Urothelium cell line (cell line): ENCODE results near the gene ARL6IP6.

Source experiments
- DNase-seq: peaks from one replicate; pipeline ENCODE4 v3.0.0; 2011; ENCODE audit warnings: low spot score, mixed read lengths
- FAIRE-seq: peaks from 2 replicates; lab custom pipeline; 2011; peaks lifted over from hg19 to GRCh38; lab: Jason Lieb, UNC

ARL6IP6 gene

DNA sequence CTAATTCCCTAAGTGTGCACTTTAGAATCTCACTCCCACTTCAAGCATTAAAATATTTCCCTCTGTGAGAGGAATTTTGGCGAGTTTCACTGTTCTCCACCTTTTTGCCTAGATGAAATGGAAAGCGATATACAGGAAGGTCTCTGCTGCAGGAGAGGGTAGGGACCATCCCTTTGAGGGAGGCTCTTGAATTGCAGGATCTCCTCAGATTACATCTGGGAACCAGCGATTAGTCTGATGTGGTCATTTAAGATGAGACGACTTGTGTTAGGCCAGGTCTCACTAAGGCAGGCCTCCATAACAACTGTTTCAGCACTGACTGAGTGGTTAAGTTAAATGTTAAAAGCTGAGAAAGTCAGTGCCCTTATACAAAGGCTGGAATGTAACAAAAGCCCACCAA, 74.6 kb downstream of the ARL6IP6 start:
- no peak for FAIRE-seq
- DNase-seq = no peak

DNA sequence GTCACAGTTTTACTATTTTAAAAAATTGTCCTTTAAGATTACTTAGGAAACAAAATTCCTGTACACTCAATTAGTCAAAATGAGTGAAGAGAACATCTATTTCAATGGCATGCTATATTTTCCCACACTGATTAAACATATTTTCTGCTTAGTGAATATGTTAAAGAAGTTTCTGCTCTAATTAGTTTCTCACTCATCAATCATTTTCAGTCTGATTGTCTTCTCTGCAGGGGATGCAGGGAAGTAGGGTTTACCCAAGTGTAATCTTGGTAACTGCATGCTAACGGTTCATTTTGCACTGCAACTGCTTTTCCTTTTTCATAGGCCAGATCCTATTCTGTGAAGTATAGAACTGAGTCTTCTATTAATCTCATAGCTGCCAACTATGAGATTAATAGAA, 78.5 kb downstream of the ARL6IP6 start:
- DNase-seq = no peak
- no peak for FAIRE-seq

DNA sequence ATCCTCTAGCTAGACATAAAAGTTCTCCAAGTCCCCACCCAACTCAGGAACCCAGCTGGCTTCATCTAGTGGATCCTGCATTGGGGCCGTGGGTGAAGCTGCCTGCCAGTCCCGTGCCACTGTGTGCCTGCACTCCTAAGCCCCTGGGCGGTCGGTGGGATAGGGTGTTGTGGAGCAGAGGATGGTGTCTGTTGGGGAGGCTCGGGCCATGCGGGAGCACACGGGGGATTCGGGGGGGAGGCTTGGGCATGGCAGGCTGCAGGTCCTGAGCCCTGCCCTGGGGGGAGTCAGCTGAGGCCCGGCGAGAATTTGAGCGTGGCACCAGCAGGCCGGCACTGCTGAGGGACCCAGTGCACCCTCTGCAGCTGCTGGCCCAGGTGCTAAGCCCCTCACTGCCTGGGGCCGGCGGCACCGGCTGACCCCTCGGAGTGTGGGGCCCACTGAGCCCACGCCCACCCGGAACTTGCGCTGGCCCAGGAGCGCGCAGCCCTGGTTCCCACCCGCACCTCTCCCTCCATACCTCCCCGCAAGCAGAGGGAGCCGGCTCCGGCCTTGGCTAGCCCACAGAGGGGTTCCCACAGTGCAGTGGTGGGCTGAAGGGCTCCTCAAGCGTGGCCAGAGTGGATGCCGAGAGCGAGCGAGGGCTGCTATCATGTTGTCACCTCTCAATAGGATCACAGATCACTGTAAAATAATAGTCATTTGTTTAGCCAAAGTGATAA, 86.4 kb downstream of the ARL6IP6 start:
- DNase-seq (no peak), FAIRE-seq (no peak)

DNA sequence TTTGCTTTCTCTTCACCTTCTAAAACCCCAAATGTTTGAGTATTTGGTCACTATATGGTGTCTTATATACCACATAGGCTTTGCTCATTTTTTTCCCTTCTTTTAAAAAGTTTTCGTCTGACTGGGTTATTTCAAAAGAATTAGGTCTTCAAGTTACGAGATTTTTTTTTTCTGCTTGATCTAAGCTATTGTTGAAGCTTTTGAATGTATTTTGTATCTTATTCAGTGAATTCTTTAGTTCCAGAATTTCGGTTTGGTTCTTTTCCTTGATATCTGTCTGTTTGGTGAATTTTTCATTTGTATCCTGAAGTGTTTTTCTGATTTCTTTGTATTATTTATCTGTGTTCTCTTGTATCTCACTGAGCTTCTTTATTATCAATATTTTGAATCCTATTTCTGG, 93.5 kb downstream of the ARL6IP6 start:
- FAIRE-seq (no peak), DNase-seq (no peak)
